K562 (cell line): ENCODE data around the gene PRR14. TPM values are rescaled to one million over a fixed set of nuclear protein-coding genes. Genes with fewer than 3 reads are reported as not detected.

ENCODE experiments used
- ATAC-seq: fragments of 200-7000 bp; cut with Tn5 transposase; 3 replicates; pipeline ENCODE4 v1.9.1; 2020; ENCODE audit warnings: moderate library complexity
- BruUV-seq: library from RNA; stranded (reverse); fragments of 400-500 nt; replicated peaks from 2 replicates; lab custom pipeline; 2021; lab: Mats Ljungman, UMichigan
- CTCF ChIA-PET: fragments of 300-600 bp; formaldehyde crosslinking; extraction: SDS; loops from one replicate; lab custom pipeline; 2021; ENCODE audit warnings: low intra/inter-chr PET ratio; lab: Yijun Ruan, JAX
- POLR2A ChIA-PET: fragments of 300-600, 350-650 bp; sonication (Branson Sonifier 250); formaldehyde crosslinking; extraction: SDS; loops from one replicate; lab custom pipeline; 2021; ENCODE audit warnings: antibody characterized with exemption, inconsistent platforms; lab: Yijun Ruan, JAX
- DNase-seq, 4 experiments: peaks; one replicate each; pipeline versions ENCODE4 v3.0.0 to v3.0.0-alpha.2; 2011 to 2018; ENCODE audit warnings: low spot score in 3 of 4, mixed read lengths in 3 of 4; ENCODE audit errors: extremely low read depth in 1 of 4
- FAIRE-seq: peaks from 2 replicates; lab custom pipeline; 2011; peaks lifted over from hg19 to GRCh38; lab: Jason Lieb, UNC
- H2AFZ ChIP-seq: 2 replicates; pipeline ENCODE4 v1.6.0; 2011; ENCODE audit warnings: low read depth, low read length, control low read depth, inconsistent platforms
- H3K27ac ChIP-seq: fragments of 200-600 bp; 3 replicates; pipeline ENCODE4 v1.8.0; 2011; ENCODE audit warnings: low read depth, mild to moderate bottlenecking, control low read depth, inconsistent platforms, low read length, moderate library complexity, mixed read lengths; ENCODE audit errors: extremely low read depth
- H3K27me3 ChIP-seq, 2 experiments: fragments of 300-600 bp in 1 of 2; 2 replicates in 1 of 2; 3 replicates in 1 of 2; pipeline versions ENCODE4 v1.6.0 to v1.8.0; 2011; ENCODE audit warnings: inconsistent platforms in 2 of 2, low read length in 2 of 2, mild to moderate bottlenecking in 1 of 2, mixed read lengths in 1 of 2, moderate library complexity in 1 of 2; ENCODE audit not compliant: control insufficient read depth in 2 of 2, insufficient read depth in 2 of 2
- H3K36me3 ChIP-seq: fragments of 300-600 bp; 3 replicates; pipeline ENCODE4 v1.8.0; 2011; ENCODE audit warnings: mild to moderate bottlenecking, low read length, inconsistent platforms; ENCODE audit not compliant: control insufficient read depth, insufficient read depth
- H3K4me1 ChIP-seq, 2 experiments: fragments of 200-600 bp in 1 of 2; replicated peaks in 1 of 2; 2 replicates in 1 of 2; 3 replicates in 1 of 2; pipeline versions ENCODE4 v1.5.1 to v1.8.0; 2011; ENCODE audit warnings: inconsistent platforms in 2 of 2, low read length in 2 of 2, mild to moderate bottlenecking in 1 of 2, mixed read lengths in 1 of 2, moderate library complexity in 1 of 2; ENCODE audit not compliant: control insufficient read depth in 2 of 2, insufficient read depth in 2 of 2
- H3K4me2 ChIP-seq: 2 replicates; pipeline ENCODE4 v1.6.1; 2011; ENCODE audit warnings: low read length, control low read depth, inconsistent platforms, mixed read lengths; ENCODE audit not compliant: insufficient read depth
- H3K4me3 ChIP-seq: fragments of 200-600 bp; sonication (generic), shearing (Covaris generic); 2 replicates; pipeline ENCODE4 v1.5.1; 2016; ENCODE audit warnings: control low read depth, inconsistent platforms
- H3K79me2 ChIP-seq: fragments of 200-600 bp; 3 replicates; pipeline ENCODE4 v1.8.0; 2011; ENCODE audit warnings: low read length, inconsistent platforms; ENCODE audit not compliant: control insufficient read depth, insufficient read depth
- H3K9ac ChIP-seq, 2 experiments: 2 replicates each; pipeline versions ENCODE4 v1.6.0 to v1.6.1; 2011; ENCODE audit warnings: low read depth in 2 of 2, low read length in 2 of 2, control low read depth in 1 of 2, inconsistent platforms in 1 of 2, mild to moderate bottlenecking in 1 of 2, mixed read lengths in 1 of 2; ENCODE audit not compliant: insufficient read depth in 1 of 2
- H3K9me1 ChIP-seq: one replicate; pipeline ENCODE4 v1.6.0; 2011; ENCODE audit warnings: inconsistent platforms, mild to moderate bottlenecking, low read length, moderate library complexity; ENCODE audit not compliant: control insufficient read depth, insufficient read depth
- H3K9me3 ChIP-seq: replicated peaks from 2 replicates; pipeline ENCODE4 v1.5.1; 2011; ENCODE audit warnings: low read depth, low read length, inconsistent platforms; ENCODE audit not compliant: control insufficient read depth, insufficient read depth
- H4K20me1 ChIP-seq: replicated peaks from 2 replicates; pipeline ENCODE4 v1.6.1; 2011; ENCODE audit warnings: low read length, inconsistent platforms, mixed read lengths; ENCODE audit not compliant: control insufficient read depth, insufficient read depth
- CTCFL ChIP-seq: IDR thresholded peaks from 2 replicates; pipeline ENCODE4 v1.6.1; 2011; ENCODE audit warnings: borderline replicate concordance, low read depth, mild to moderate bottlenecking, moderate library complexity, low read length; ENCODE audit not compliant: insufficient read depth, poor library complexity, severe bottlenecking
- MECOM ChIP-seq: fragments of 250-450 bp; sonication (Bioruptor Pico); IDR thresholded peaks from 2 replicates; pipeline ENCODE4 v1.8.0; 2022; ENCODE audit warnings: inconsistent platforms
- YY1 ChIP-seq, 3 experiments: IDR thresholded peaks; 2 replicates each; pipeline ENCODE4 v1.6.1; 2011; ENCODE audit warnings: low read length in 2 of 3, mild to moderate bottlenecking in 2 of 3, moderate library complexity in 2 of 3, borderline replicate concordance in 1 of 3, control low read depth in 1 of 3, low read depth in 1 of 3; ENCODE audit not compliant: insufficient read depth in 3 of 3, insufficient replicate concordance in 2 of 3, control insufficient read depth in 1 of 3, insufficient read length in 1 of 3; ENCODE audit errors: extremely low read depth in 1 of 3
- ZBTB1 ChIP-seq: sonication (generic); formaldehyde crosslinking; IDR thresholded peaks from 2 replicates; pipeline ENCODE4 v1.8.1; 2023; ENCODE audit warnings: missing genetic modification reagents, low read depth, mild to moderate bottlenecking, borderline replicate concordance
- ZFX ChIP-seq: sonication (generic); formaldehyde crosslinking; IDR thresholded peaks from 2 replicates; pipeline ENCODE4 v1.8.0; 2022; ENCODE audit warnings: mild to moderate bottlenecking, missing genetic modification reagents, moderate library complexity
- ZSCAN29 ChIP-seq: fragments of 450-650 bp; IDR thresholded peaks from 2 replicates; pipeline ENCODE4 v1.6.1; 2017
- WGBS: fragments of 100-300 bp; shearing (Covaris generic); methylation state at CpG from one replicate; pipeline ENCODE4 v1.1.6; 2016; ENCODE audit warnings: low coverage, mixed read lengths; ENCODE audit not compliant: insufficient coverage; ENCODE audit errors: missing lambda C conversion rate; 5-methylcytosine and 5-hydroxymethylcytosine counted together
- in situ Hi-C: fragments of 300-500 bp; cut with MboI; formaldehyde crosslinking; loops from 4 replicates; pipeline ENCODE4 v1.15.0; 2018; ENCODE audit warnings: inconsistent platforms, mixed read lengths
- intact Hi-C: fragments of 100-400 bp; cut with micrococcal nuclease; formaldehyde crosslinking; loops from 2 replicates; pipeline ENCODE4 v1.14.2; 2022
- polyA plus RNA-seq, 8 experiments: library from polyadenylated mRNA; depleted of rRNA in 4 of 8; stranded (reverse) in 5 of 8; unstranded in 3 of 8; fragments of >200 nt; fragmentation: Nextera tagmentation in 2 of 8; fragmentation: Illumina TruSeq in 1 of 8; extraction: Ambion mirVana in 2 of 8; extraction: Trizol in 1 of 8; gene quantifications; 2 replicates each; pipeline versions ENCODE4 v1.2.1 to v1.2.3, GENCODE V29; 2011 to 2014; ENCODE audit warnings: inconsistent platforms in 1 of 8, missing spikeins in 1 of 8
- total RNA-seq, 7 experiments: library from RNA; depleted of rRNA in 6 of 7; stranded (reverse); fragments of >200 nt in 6 of 7; fragmentation: Illumina TruSeq in 2 of 7; extraction: Trizol in 2 of 7; gene quantifications; 2 replicates each; pipeline versions ENCODE4 v1.2.1 to v1.2.3, GENCODE V29; 2011 to 2021; ENCODE audit warnings: low replicate concordance in 1 of 7

The PRR14 gene
- total and polyA plus RNA-seq, 9 of the 15 experiments (the other 6 are each of a cell fraction or from before 2014, with no cell fraction given), result 2.2 to 63.1 (median 11.5) TPM

- H3K27me3 ChIP-seq, result no peaks in the 10 kb centered on the region
- H3K36me3 ChIP-seq, result peaks cover 50% of the 10 kb centered on the region
- H3K9me1 ChIP-seq, result no peaks in the 10 kb centered on the region
- H3K9ac ChIP-seq, result peak overlapping the region; percentile 99 to 100
- no TSS peak for BruUV-seq
- ChIA-PET POLR2A (interaction anchor here (0.6 to 1.6 kb wide), 4 partner anchors 9 to 71 kb away, joined by 3 to 7 read pairs (median 4); no protein-coding TSS in a partner anchor), CTCF (no interaction called here)
- peak overlapping the region; percentile 82 for H3K4me3 ChIP-seq
- TF ChIP-seq ZSCAN29, result 0 out of 2 replicates have a peak, but pooled peaks have one; percentile 32
- TF ChIP-seq MECOM, result no peak
- TF ChIP-seq ZFX, result 0 out of 2 replicates have a peak, but pooled peaks have one; percentile 3
- TF ChIP-seq CTCFL, result no peak
- TF ChIP-seq ZBTB1 (CRISPR knock-in tag), result no peak
- TF ChIP-seq YY1 (IDR thresholded peaks at IDR 0.05; ENCODE audit: borderline replicate concordance in 1 of 3, control insufficient read depth in 1 of 3, extremely low read depth in 1 of 3, insufficient read depth in 3 of 3, insufficient read length in 1 of 3, insufficient replicate concordance in 2 of 3, low read depth in 1 of 3, low read length in 2 of 3), result peak in 1 of 3 experiments; percentile 42
- no peaks in the 10 kb centered on the region for H3K9me3 ChIP-seq
- H3K27ac ChIP-seq, result peak overlapping the region; percentile 100
- intact Hi-C loops, result loop anchor here (2.0 to 10.0 kb wide), 3 partner anchors 41 to 165 kb away; partner anchors contain the start of genes FBRS and ZNF747
- peaks cover 22 to 27% of the 10 kb centered on the region in 2 experiments for H3K4me1 ChIP-seq
- FAIRE-seq (no peak), ATAC-seq (no peak), DNase-seq (peak in 1 of 4 experiments; percentile 49)
- peak overlapping the region; percentile 95 for H3K4me2 ChIP-seq
- WGBS, result 2% methylated on average over 8 of the region's 8 CpGs
- 0 out of 2 replicates have a peak, but pooled peaks cover 7% of the 10 kb centered on the region for H4K20me1 ChIP-seq
- in situ Hi-C loops, result no loop called here
- peaks cover 48% of the 10 kb centered on the region for H3K79me2 ChIP-seq
- H2AFZ ChIP-seq, result 0 out of 2 replicates have a peak overlapping the region, but pooled peaks have one; percentile 82
Measured at GRCh38 chr16:30699615-30700099, 48.9 kb downstream of the PRR14 start.
